SK-N-SH (cell line): ENCODE results near the gene MOCOS.

ENCODE experiments used
- EZH2phosphoT487 ChIP-seq: fragments of 200-600 bp; sonication (generic); IDR thresholded peaks from 2 replicates; pipeline ENCODE4 v1.6.1; 2017; ENCODE audit warnings: low read depth, mixed run types, mild to moderate bottlenecking, antibody characterized with exemption, moderate library complexity, borderline replicate concordance
- FOXM1 ChIP-seq: IDR thresholded peaks from 2 replicates; pipeline ENCODE4 v1.4.0; 2012; ENCODE audit warnings: low read depth, mild to moderate bottlenecking
- MXI1 ChIP-seq: IDR thresholded peaks from 2 replicates; pipeline ENCODE4 v1.6.1; 2012; ENCODE audit warnings: mild to moderate bottlenecking, low read depth, low read length, improper control_type of control experiment
- NRF1 ChIP-seq: IDR thresholded peaks from 2 replicates; pipeline ENCODE4 v1.6.1; 2012; ENCODE audit warnings: low read depth, mild to moderate bottlenecking, low read length
- POLR2AphosphoS5 ChIP-seq: IDR thresholded peaks from 2 replicates; pipeline ENCODE4 v1.6.1; 2012; ENCODE audit warnings: low read depth, low read length
- RCOR1 ChIP-seq: fragments of 150-350 bp; IDR thresholded peaks from 2 replicates; pipeline ENCODE4 v1.6.1; 2017; ENCODE audit warnings: antibody characterized with exemption, low read length
- RFX5 ChIP-seq: IDR thresholded peaks from 2 replicates; pipeline ENCODE4 v1.6.1; 2012; ENCODE audit warnings: mild to moderate bottlenecking, improper control_type of control experiment, low read length
- SMC3 ChIP-seq: IDR thresholded peaks from 2 replicates; pipeline ENCODE4 v1.6.1; 2012; ENCODE audit warnings: low read depth, low read length, improper control_type of control experiment
- TCF12 ChIP-seq: IDR thresholded peaks from 2 replicates; pipeline ENCODE4 v1.4.0; 2012
- TF ChIP-seq, protein P1 (sequence below): IDR thresholded peaks from 2 replicates; pipeline ENCODE4 v1.6.1; 2012; ENCODE audit warnings: mild to moderate bottlenecking, low read depth, low read length, moderate library complexity
- TF ChIP-seq, protein P2 (sequence below): fragments of 200-600 bp; sonication (generic); IDR thresholded peaks from 2 replicates; pipeline ENCODE4 v1.6.1; 2017; ENCODE audit warnings: antibody characterized with exemption, mild to moderate bottlenecking, moderate library complexity

DNA sequence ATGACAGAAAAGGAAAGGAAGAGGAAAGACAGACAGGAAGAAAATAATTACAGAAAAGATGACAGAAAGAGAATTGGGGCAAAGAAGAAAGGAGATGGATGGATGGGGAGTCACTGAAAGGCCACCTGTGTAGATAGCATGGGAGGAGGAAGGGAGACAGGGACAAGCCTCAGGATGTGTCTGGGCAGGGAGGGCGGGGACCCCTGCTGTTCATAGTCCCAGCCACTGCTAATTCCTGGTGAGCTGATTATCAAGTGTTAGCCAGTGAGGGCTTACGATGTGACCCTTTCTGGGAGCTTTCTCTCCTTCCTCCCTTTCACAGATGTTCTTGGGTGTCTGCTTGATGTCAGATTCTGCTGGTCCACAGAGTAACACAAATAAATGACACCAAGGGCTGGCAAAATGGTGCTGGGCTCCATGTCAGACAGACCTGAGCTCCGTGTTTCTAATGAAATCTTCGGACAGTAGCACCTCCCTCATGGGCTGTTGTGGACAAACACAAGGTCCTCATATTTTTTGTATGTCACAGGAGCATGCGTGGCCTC is 123.8 kb downstream of the MOCOS start:
- TF ChIP-seq, protein P1, sequence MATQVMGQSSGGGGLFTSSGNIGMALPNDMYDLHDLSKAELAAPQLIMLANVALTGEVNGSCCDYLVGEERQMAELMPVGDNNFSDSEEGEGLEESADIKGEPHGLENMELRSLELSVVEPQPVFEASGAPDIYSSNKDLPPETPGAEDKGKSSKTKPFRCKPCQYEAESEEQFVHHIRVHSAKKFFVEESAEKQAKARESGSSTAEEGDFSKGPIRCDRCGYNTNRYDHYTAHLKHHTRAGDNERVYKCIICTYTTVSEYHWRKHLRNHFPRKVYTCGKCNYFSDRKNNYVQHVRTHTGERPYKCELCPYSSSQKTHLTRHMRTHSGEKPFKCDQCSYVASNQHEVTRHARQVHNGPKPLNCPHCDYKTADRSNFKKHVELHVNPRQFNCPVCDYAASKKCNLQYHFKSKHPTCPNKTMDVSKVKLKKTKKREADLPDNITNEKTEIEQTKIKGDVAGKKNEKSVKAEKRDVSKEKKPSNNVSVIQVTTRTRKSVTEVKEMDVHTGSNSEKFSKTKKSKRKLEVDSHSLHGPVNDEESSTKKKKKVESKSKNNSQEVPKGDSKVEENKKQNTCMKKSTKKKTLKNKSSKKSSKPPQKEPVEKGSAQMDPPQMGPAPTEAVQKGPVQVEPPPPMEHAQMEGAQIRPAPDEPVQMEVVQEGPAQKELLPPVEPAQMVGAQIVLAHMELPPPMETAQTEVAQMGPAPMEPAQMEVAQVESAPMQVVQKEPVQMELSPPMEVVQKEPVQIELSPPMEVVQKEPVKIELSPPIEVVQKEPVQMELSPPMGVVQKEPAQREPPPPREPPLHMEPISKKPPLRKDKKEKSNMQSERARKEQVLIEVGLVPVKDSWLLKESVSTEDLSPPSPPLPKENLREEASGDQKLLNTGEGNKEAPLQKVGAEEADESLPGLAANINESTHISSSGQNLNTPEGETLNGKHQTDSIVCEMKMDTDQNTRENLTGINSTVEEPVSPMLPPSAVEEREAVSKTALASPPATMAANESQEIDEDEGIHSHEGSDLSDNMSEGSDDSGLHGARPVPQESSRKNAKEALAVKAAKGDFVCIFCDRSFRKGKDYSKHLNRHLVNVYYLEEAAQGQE = no peak
- TF ChIP-seq, protein P2, sequence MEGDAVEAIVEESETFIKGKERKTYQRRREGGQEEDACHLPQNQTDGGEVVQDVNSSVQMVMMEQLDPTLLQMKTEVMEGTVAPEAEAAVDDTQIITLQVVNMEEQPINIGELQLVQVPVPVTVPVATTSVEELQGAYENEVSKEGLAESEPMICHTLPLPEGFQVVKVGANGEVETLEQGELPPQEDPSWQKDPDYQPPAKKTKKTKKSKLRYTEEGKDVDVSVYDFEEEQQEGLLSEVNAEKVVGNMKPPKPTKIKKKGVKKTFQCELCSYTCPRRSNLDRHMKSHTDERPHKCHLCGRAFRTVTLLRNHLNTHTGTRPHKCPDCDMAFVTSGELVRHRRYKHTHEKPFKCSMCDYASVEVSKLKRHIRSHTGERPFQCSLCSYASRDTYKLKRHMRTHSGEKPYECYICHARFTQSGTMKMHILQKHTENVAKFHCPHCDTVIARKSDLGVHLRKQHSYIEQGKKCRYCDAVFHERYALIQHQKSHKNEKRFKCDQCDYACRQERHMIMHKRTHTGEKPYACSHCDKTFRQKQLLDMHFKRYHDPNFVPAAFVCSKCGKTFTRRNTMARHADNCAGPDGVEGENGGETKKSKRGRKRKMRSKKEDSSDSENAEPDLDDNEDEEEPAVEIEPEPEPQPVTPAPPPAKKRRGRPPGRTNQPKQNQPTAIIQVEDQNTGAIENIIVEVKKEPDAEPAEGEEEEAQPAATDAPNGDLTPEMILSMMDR = no peak
- TF ChIP-seq NRF1 = no peak
- TF ChIP-seq TCF12 = no peak
- no peak for TF ChIP-seq EZH2phosphoT487
- no peak for TF ChIP-seq RFX5
- no peak for TF ChIP-seq POLR2AphosphoS5
- TF ChIP-seq RCOR1 = no peak
- no peak for TF ChIP-seq MXI1
- no peak for TF ChIP-seq FOXM1
- TF ChIP-seq SMC3 = no peak
